Sigmoid colon (tissue), 4 donors: ENCODE results near the gene ELMO1.

ENCODE experiments used
- EP300 ChIP-seq, 4 donors: sonication (generic); formaldehyde crosslinking; IDR thresholded peaks; one replicate each; pipeline ENCODE4 v1.6.1; 2017; ENCODE audit warnings: antibody characterized with exemption in 4 of 4
- POLR2A ChIP-seq, 2 donors: fragments of 450-650 bp; IDR thresholded peaks; one replicate each; pipeline ENCODE4 v1.6.1; 2016; ENCODE audit warnings: antibody characterized with exemption in 2 of 2, mild to moderate bottlenecking in 2 of 2, moderate library complexity in 2 of 2
- TF ChIP-seq, protein P1 (sequence below), 4 experiments: fragments of 450-650 bp in 3 of 4; fragments of 200-600 bp in 1 of 4; IDR thresholded peaks; one replicate each; pipeline ENCODE4 v1.5.1; 2016 to 2019; ENCODE audit warnings: antibody characterized with exemption in 4 of 4, mild to moderate bottlenecking in 3 of 4, moderate library complexity in 2 of 4

DNA sequence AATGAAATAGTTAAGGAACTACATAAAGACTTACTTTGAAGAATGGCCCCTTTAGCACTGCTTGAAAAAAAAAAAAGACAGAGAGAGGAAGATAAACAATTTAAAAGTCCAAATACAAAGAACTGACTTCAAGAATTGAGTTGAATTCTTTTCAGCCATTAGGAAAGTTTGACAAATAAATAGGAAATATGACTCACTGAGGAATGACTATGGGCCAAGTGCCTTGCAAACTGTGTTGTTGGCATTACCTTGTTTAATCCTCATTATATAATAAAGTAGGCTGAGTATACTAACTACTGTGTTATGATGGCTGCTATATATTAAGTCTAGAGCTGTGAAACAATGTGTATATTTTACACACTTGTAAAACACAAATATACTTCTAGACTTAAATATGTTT lies 151.1 kb downstream of the ELMO1 start:
- TF ChIP-seq EP300 (IDR thresholded peaks at IDR 0.05): no peak
- TF ChIP-seq, protein P1, sequence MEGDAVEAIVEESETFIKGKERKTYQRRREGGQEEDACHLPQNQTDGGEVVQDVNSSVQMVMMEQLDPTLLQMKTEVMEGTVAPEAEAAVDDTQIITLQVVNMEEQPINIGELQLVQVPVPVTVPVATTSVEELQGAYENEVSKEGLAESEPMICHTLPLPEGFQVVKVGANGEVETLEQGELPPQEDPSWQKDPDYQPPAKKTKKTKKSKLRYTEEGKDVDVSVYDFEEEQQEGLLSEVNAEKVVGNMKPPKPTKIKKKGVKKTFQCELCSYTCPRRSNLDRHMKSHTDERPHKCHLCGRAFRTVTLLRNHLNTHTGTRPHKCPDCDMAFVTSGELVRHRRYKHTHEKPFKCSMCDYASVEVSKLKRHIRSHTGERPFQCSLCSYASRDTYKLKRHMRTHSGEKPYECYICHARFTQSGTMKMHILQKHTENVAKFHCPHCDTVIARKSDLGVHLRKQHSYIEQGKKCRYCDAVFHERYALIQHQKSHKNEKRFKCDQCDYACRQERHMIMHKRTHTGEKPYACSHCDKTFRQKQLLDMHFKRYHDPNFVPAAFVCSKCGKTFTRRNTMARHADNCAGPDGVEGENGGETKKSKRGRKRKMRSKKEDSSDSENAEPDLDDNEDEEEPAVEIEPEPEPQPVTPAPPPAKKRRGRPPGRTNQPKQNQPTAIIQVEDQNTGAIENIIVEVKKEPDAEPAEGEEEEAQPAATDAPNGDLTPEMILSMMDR (IDR thresholded peaks at IDR 0.05): no peak
- no peak for TF ChIP-seq POLR2A (IDR thresholded peaks at IDR 0.05)
